HG02981 (cell line): Measurements from ENCODE around the gene ALG14.
"Not testable (repeated sequence)": the region's sequence is repeated elsewhere in the genome, so short reads cannot be mapped to it uniquely, and the experiment has no call there.

Experiments
- ATAC-seq: cut with Tn5 transposase; IDR thresholded peaks from one replicate; pipeline ENCODE4 v1.9.1; 2021; ENCODE audit warnings: mild to moderate bottlenecking, moderate library complexity; ENCODE audit not compliant: unreplicated experiment

The ALG14 gene

DNA sequence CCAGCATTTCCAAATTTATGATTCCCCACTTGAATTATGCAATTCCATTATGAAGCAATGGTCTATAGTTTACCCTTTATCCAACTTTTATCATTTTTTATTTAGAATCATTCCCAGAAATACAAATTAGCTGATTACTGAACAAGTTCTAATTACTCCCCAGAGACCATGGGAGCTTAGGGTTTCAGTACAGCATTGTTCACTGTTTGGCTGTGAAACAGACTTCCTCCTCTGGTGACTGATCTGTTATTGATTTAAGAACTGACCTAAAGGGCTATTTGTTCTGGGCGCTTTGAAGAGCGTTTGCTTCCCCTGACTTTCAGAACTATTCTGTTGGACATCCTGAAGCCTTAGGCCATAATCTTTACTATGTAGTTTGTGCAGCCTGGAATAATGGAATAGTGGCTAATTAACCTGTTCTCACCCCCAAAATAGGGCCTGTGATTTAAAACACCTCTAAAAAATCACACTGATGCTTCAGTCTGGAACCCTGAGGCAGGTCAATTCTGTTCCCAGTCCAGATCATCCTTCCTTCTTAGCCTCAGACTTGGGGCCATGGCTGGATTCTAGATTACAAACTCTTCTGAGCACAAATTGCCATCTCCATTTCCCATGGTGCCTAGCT, 58.7 kb downstream of the ALG14 start:
- no peak for ATAC-seq

DNA sequence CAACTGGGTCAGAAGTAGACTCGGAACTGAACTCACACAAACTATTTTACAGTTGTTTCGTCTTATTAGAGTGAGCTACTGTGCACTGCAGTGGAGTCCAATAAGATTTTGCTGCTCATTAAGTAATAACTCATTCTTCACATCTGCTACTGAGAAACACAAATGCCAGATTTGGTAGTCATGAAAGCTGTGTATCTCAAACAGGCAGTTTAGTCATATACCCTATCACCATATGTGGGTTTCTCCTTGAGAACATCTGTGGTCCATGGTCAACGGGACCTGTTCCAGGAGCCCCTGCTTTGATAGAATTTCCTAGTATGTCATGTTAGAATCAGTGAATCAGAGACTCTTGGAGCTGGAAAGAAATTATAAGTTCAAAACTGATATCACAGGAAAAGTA, 60.4 kb downstream of the ALG14 start:
- ATAC-seq, result no peak

DNA sequence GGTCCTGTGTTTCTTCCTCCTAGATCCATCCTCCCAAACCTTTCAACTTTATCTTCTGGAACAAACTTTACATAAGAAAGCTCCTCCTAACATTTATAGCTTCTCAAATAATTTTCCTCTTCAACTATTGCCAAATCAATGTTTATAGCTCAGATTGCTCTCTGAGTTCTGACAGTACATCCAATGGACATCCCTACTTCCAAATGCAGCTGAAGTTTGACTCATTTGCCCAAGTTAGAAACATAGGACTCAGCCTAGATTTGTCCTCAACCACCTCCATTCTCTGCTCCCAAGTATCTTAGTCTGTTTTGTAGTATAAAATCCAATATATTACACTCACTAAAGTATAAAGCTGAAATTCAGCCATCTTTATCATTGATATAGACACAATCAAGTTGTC, 62.6 kb downstream of the ALG14 start:
- ATAC-seq, result no peak

DNA sequence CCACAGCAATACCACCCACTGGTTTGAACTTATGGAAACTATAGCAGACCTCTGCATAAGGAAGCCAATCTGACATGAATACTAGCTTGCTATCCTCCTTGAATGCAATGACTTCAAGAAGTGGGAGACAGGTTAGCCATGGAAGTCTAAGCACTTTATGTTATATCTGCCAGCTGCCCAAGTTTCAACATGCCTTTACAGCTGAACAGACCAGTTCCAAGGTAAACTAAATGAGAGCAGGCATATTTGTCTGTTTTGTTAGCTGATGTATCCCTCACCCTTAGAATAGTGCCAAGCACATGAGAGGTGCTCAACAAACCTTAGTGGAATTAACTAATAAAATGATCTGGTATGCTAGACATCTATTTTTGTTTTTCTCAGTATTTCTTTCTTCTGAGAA, 65.1 kb downstream of the ALG14 start:
- no peak for ATAC-seq

DNA sequence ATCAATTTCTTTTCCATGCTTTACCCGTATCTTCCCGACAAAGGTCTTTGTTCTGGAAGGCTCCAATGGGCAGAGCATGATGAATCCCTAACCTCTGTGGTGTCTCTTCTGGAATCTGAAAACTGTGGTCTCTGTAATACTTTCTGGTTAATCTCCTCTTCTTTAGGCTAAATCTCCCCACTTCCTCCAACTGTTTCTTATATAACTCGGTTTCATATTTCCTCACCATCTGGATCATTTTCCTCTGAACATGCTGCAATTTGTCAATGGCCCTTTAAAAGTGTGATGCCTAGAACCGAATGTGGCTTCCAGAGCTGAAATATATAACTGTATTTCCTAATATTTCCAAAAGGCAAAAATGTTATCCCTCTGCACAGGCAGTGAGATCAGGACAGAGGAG, 66.1 kb downstream of the ALG14 start:
- ATAC-seq, result no peak

DNA sequence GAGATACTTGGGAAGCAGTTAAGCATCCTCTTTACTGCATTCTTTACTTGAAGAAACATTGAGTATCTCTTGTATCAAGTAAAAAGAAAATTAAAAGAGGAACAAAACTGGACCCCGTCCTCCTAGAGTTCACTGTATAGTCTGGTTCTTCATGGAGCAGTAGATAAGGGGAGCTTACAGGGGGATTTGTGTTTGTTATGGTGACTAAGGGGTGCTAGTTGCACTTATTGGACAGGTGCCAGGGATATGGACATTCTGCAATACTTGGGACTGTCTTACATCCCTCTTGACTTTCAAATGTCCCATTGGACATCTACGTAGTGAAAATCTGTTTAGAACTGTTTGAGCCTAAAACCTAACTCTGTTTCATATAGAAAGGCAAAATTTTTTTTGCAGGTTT, 67.2 kb downstream of the ALG14 start:
- ATAC-seq, result no peak

DNA sequence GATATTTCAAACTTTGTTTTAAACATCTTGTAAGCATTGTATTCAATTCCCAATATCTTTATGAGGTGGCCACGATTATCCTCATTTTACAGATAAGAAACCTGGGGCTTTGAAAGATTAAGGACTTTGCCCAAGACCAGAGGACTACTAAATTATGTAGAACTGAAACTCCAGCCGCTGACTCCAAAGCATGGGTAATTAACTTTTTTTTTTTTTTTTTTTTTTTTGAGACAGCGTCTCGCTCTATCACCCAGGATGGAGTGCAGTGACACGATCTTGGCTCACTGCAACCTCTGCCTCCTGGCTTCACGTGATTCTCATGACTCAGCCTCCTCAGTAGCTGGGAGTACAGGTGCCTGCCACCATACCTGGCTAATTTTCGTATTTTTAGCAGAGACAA, 68.7 kb downstream of the ALG14 start:
- ATAC-seq, result no peak

DNA sequence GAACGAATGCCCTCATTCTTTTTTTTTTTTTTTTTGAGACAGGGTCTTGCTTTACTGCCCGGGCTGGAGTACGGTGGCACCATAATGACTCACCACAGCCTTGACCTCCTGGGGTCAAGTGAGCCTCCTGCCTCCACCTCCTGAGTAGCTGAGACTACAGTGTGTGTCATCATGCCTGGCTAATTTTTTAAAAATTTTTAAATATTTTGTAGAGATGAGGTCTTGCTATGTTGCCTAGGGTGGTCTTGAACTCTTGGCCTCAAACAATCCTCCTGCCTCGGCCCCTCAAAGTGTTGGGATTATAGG, 69.4 kb downstream of the ALG14 start:
- no peak for ATAC-seq

DNA sequence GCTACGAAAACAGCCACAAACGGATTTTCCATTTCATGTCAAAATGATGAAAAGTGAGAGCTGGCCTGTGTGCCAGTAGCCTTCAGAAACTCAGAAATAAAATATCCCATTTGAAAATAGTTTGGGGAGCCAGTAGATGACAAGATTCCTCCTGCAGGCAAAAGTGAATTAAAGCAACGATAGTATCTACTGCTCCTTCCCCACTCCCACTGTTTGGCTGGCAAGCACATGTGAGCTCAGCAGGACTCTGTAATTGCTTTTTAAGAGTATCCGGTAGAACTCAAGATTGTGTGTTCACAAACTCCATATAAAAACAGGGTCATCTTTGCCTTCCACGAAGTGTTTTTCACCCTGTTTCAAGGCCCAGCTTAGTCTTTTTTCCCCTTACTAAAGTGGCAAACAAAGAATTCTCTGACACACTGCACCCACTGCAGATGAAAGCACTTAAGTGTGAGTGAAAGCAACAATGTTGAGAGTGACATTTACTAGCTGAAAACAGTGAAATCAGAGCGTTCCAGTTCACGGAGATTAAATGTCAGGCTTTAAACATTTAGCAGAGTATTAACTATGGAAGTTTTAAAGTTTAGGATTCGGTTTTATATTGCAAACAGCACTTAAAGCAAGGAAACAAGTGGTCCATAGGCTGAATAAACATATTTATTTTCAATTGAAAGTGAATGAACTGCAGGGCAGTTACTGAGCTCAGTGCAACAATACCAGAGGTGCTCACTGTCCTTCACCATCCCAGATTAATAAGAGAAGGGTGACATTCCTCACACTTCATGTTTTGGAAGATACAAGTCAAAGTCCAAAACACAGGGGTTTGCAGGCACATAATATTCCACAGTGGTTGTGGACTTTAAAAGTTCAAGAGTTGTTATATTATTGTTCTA, 70.0 kb downstream of the ALG14 start:
- no peak for ATAC-seq

DNA sequence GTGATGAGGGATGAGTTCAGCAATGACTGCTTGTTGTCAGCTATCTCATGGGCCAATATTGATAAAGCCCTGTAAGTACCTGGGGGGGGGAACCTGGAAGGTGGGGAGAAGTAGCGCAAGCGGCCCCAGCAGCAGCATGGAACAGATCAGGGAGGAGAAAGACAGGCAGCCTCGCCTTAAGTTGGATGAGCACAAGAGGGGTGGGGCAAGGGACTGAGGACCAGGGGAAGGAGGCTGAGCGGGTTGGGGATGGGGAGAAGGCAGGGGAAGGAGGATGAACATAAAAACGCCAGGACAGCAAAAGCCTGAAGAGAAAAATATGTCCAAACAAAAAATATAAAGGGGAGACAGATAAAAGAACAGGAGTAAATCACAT, 70.6 kb downstream of the ALG14 start:
- no peak for ATAC-seq

DNA sequence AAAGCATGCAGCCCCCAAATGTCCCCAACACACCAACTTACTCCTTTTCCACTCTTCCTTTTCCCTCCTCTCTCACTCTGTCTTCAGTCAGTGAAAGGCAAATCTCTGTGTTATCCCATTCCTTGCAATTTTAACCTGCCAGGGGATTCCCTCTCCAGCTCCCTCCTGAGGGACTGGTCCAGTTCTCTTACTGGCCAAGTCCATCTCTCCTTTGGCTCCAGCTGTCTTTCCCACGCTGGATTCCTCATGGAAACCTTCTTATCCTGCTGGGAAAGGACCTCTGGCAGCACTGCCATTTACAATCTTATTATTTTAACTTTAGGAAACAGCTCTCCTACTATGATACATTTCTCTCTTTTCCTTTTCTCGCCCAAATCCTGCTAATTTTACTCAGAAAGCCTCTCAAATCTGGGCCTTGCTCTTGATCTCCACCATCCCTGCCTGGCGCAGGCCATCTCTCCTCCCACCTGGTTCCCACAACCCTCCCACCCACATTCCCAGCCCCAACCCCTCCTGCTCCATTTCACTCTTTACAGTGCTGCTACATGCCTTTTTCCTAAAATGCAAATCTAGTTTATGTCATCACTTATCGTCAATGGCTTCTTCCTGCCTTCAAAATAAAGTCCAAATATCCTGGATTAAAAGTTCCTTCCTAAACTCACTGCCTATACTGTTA, 73.2 kb downstream of the ALG14 start:
- ATAC-seq, result no peak

DNA sequence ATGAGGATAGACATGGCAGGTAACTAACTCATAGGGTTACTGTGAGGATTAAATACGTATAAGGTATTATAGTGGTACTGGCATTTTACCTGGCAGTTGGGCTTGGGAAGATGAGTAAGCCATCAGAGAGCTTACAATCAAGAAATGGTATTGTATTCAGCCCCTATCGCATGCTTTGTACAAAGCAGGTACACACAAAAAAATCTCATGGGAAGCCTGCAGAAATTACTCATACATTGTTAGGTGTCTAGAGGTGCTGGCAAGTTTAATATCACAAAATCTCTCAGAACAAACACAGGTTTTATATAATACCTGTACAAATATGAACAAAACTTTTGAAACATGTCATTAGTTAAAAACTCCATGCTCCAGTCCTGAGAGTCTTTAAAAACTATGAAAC, 74.0 kb downstream of the ALG14 start:
- no peak for ATAC-seq

DNA sequence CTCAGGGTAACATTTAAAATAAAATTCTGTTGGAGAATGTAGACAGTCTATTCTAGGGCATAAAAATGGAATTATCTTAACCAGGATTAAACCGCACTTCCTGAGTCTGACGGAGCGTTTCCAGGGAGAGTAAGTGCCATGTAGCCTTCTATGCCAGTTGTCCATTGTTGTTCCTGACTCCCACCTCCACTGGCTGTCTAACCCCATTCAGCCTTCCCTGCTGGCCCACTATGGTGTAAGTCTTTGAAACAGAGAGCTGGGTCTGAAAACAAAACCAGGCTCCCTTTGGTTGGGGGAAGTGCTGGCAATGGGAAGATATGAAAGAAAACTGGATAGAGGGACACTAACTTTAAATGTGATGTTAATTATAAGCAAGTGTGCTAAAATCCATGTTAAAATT, 74.6 kb downstream of the ALG14 start:
- ATAC-seq, result no peak

DNA sequence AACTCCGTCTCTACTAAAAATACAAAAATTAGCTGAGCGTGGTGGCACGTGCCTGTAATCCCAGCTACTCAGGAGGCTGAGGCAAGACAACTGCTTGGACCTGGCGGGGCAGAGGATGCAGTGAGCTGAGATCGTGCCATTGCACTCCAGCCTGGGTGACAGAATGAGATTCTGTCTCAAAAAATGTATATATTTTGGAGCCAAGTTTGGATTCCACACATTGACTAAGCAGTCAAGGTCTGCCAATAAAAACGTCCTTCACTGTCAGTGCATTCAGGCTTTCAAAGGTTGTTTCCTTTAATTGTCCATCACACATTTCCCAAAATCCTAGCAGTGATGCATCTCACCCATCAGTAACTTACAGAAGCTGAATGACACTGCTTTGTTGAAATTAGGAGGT, 77.2 kb downstream of the ALG14 start:
- not testable (repeated sequence) for ATAC-seq

DNA sequence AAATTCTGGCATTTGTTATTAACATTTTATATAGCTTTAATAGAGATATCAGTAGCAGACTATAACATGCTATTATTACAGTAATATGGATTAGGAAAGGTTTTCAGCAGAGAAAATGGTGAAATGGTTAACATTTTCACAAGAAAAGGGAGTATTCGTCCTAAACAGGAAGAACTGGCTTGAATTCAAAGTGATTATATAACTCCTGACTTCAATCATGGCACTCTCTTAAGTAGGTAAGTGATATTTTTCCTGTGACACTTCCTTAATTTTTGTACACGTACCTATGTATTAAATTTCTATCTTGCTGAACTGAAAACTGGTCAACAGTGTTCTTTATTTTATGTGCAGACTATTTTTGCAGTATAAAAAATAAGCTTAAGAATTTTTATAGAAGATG, 77.9 kb downstream of the ALG14 start:
- ATAC-seq, result no peak

DNA sequence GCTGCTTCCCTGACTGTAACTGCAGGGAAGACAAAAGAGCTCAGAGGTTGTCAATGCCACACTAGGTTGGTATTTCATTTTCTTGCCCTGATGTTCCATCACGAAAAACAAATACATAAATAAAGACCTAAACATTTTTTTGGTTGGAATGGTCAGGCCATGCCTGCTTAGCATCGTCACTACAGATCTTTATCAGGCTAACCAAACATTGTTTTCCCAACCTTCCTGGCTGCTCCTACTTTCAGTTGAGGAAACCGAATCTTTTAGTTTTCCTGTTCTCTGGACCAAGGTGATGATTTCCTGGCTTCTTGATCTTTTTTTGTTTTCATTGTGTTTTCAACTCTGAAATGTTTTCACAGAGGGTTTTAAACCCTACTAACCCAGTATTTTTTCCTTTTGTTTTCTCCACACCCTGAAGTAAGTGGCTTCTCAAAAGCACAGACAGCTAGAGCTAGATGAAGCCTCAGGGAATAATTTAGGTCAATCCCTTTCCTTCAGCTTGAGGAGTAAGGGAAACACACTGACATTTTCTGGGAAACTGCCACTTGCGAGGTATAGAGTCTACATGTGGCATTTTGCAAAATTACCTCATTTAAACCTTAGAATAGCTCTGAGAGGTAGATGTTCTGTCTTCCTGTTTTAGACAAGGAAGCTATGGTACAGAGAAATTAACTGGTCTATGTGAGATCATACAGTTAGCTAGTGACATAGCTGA, 78.7 kb downstream of the ALG14 start:
- ATAC-seq, result no peak

DNA sequence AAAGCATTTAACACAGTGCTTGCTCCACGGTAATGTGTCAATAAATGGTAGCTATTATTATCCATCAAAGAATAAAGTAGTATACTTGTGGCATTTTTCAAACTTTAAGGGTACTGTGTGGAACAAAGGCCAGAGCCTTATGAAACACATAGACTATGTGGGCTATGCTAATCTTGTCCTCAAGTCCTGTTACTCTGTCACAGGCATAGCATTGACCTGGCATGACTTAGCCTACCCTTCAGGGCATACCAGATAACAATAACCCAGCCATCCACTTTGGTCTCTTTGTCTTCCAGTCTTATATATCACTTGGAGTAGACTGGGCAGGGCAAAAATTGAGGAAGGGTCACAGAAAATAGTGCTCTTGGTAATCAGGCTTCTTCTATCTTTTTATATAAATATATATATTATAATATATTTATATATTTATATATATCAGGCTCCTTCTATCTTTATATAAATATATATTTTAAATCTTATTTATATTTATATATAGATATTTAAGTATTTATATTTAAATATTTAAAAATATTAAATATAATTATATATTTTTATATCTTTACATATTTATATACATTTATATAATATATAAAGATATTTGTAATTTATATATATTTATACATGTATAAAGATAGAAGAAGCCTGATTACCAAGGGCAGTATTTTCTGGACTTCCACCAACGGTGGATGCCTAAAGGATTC, 79.7 kb downstream of the ALG14 start:
- ATAC-seq, result no peak

DNA sequence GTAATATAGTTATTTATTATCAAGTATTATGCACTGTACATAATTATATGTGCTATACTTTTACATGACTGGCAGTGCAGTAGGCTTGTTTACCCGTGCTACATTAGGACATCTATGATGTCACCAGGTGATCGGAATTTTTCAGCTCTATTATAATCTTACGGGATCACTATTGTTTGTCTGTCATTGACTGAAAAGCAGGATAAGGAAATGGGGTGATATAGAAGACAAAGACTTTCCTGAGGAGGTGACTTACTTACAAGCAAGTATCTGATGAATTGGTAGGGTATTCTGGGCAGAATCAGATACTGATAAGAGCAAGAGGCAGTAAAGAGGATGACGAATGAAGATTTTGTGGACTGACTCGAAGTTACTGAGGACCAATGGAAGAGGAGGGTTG, 80.6 kb downstream of the ALG14 start:
- no peak for ATAC-seq

DNA sequence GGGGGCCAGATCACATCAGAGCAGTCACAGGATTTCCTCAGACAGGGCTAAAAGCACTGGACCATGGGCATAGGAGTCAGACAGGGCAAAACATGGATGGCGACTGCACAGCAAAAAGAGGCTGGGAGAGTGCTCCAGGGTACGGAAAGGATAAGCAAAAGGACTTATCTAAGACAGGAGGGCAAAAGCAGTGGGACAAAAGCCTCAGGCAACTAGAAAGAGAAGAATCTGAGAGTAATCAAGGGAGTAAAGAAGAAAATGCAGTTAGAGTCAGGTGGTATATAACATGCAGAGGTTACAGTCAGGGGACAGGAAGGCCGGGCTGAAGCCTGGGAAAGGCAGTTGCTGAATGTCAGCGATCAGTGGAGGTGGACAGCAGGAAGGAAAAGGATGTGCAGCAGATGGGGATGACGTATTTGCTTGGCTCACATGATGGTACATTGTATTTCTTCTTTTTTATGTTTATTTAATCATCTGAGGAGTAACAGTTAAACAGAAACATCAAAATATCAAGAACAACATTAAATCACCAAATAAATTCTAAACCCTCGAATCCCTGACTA, 82.8 kb downstream of the ALG14 start:
- ATAC-seq, result no peak

DNA sequence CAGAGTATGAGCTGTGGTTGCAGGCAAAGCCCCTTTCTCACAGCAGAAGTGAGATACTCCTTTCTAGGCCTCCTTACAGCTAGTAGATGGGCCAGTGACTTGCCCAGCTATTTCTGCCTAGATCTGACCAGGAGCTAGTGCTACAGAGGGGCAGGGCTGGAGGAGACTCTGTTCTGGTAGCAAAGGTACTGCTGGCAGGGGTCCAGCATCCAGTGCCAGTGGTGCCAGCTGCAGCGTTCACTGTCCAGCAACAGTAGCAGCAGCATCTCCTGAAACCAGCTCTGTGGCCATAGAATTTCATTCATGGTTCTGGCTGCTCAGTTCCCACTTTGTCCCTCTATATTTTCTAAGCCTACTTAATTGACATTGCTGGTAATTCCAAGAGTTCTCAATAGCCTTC, 83.4 kb downstream of the ALG14 start:
- no peak for ATAC-seq

DNA sequence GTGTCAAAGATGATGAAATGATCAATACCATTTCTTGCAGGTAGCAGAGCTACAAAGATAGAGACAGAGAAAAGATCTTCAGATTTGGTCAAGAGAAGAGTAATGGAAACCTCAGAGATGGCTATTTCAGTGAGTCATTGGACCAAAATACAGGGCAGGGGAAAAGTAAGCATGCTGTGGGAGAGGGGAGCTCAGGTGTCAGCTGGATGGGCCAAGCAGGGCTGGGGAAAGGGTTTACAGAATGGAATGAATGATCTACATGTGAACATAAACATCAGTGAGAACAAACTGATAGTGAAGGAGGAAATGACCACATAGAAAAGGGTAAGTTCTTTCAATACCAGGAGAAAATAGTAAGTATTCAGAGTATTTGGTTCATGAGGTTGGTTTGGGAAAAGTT, 84.4 kb downstream of the ALG14 start:
- ATAC-seq, result no peak
